Measurements from ENCODE around the gene UNC13B.

- TF ChIP-seq POLR2A (IDR thresholded peaks at IDR 0.05; ENCODE audit: low read depth, low read length), result no peak
- TF ChIP-seq POLR2AphosphoS5 (IDR thresholded peaks at IDR 0.05; ENCODE audit: low read depth, low read length), result no peak
These were observed 19.0 kb downstream of the UNC13B start for GRCh38 chr9:35180801-35181200.

Data from GM12892 (cell line).